Activated B cell treated with CpG ODN at 0.5 μM for 24 hours (primary cell): ENCODE results near the gene TANGO6. TPM values are rescaled to one million over a fixed set of nuclear protein-coding genes. Genes with fewer than 3 reads are reported as not detected.
"Not testable (repeated sequence)": the region's sequence is repeated elsewhere in the genome, so short reads cannot be mapped to it uniquely, and the experiment has no call there.

ENCODE experiments used
- ATAC-seq: fragments of 200-7000 bp; cut with Tn5 transposase; one replicate; pipeline ENCODE4 v1.10.0; 2021; ENCODE audit warnings: low read depth, mild to moderate bottlenecking, moderate library complexity
- CTCF ChIA-PET: fragments of 350-600 bp; sonication (Branson Sonifier 250); formaldehyde crosslinking; loops from one replicate; lab custom pipeline; 2021; ENCODE audit warnings: antibody characterized with exemption; lab: Charles Lee
- POLR2A ChIA-PET: fragments of 350-600 bp; sonication (Branson Sonifier 250); formaldehyde crosslinking; loops from one replicate; lab custom pipeline; 2021; ENCODE audit warnings: antibody characterized with exemption; lab: Charles Lee
- DNase-seq: peaks from one replicate; pipeline ENCODE4 v3.0.0; 2022
- H3K27ac Mint-ChIP-seq: one replicate; pipeline ENCODE4 v1.8.0; 2020; ENCODE audit warnings: mixed read lengths
- H3K27me3 Mint-ChIP-seq: one replicate; pipeline ENCODE4 v1.8.0; 2021; ENCODE audit warnings: mixed read lengths
- H3K36me3 Mint-ChIP-seq: one replicate; pipeline ENCODE4 v1.8.0; 2021; ENCODE audit warnings: low read depth, mixed read lengths
- H3K4me1 Mint-ChIP-seq: one replicate; pipeline ENCODE4 v1.8.0; 2021; ENCODE audit warnings: mixed read lengths
- H3K4me3 Mint-ChIP-seq: one replicate; pipeline ENCODE4 v1.8.0; 2020; ENCODE audit warnings: mild to moderate bottlenecking, mixed read lengths
- H3K9me3 Mint-ChIP-seq: one replicate; pipeline ENCODE4 v1.8.0; 2020; ENCODE audit warnings: mixed read lengths
- CTCF ChIP-seq: fragments of 200-600 bp; IDR thresholded peaks from one replicate; pipeline ENCODE4 v1.8.0; 2022; ENCODE audit warnings: antibody characterized with exemption, mild to moderate bottlenecking
- intact Hi-C: fragments of 100-400 bp; cut with micrococcal nuclease; formaldehyde crosslinking; loops from one replicate; pipeline ENCODE4 v1.15.1; 2024
- total RNA-seq: library from RNA; stranded (reverse); gene quantifications from 2 replicates; pipeline ENCODE4 v1.2.3, GENCODE V29; 2022

Gene TANGO6
- total RNA-seq, 1 donor from 2014 or later = 39.4 TPM

GRCh38 chr16:68826652-68827051 lies 16.7 kb upstream of the TANGO6 start:
- Mint-ChIP-seq H3K9me3 (peaks cover 3% of the 10 kb centered on the region), H3K27me3 (peaks cover 9% of the 10 kb centered on the region), H3K4me1 (no peaks in the 10 kb centered on the region), H3K27ac (no peak overlapping the region), H3K36me3 (no peaks in the 10 kb centered on the region), H3K4me3 (no peak overlapping the region)
- no peak for ATAC-seq
- no peak for DNase-seq
- TF ChIP-seq CTCF = no peak
- ChIA-PET CTCF (no interaction called here), POLR2A (no interaction called here)
- intact Hi-C loops = no loop called here

- Mint-ChIP-seq H3K4me1 (no peaks in the 10 kb centered on the region), H3K27ac (no peak overlapping the region), H3K9me3 (no peaks in the 10 kb centered on the region), H3K27me3 (peaks cover 5% of the 10 kb centered on the region), H3K4me3 (no peak overlapping the region), H3K36me3 (no peaks in the 10 kb centered on the region)
- TF ChIP-seq CTCF = no peak
- intact Hi-C loops = no loop called here
- DNase-seq = no peak
- ATAC-seq = no peak
- ChIA-PET CTCF (no interaction called here), POLR2A (interaction anchor here (0.6 to 1.6 kb wide), 3 partner anchors 10 to 1909 kb away, joined by 3 to 4 read pairs (median 4); partner anchors contain the start of gene TANGO6)
Measured at GRCh38 chr16:68833251-68833650, 10.1 kb upstream of the TANGO6 start.

GRCh38 chr16:68834550-68834949 lies 8.8 kb upstream of the TANGO6 start:
- no peaks in the 10 kb centered on the region for H3K4me1 Mint-ChIP-seq
- no peaks in the 10 kb centered on the region for H3K36me3 Mint-ChIP-seq
- CTCF ChIA-PET = no interaction called here
- H3K9me3 Mint-ChIP-seq = no peaks in the 10 kb centered on the region
- intact Hi-C loops = no loop called here
- POLR2A ChIA-PET = interaction anchor here (1.6 kb wide), 1 partner anchor 8 kb away, joined by 4 read pairs; the partner anchor contains the start of gene TANGO6
- H3K27me3 Mint-ChIP-seq = peaks cover 3% of the 10 kb centered on the region
- H3K27ac Mint-ChIP-seq = no peak overlapping the region
- no peak overlapping the region for H3K4me3 Mint-ChIP-seq
- no peak for DNase-seq
- no peak for TF ChIP-seq CTCF
- no peak for ATAC-seq

- no peak overlapping the region for H3K27ac Mint-ChIP-seq
- POLR2A ChIA-PET = no interaction called here
- H3K36me3 Mint-ChIP-seq = no peaks in the 10 kb centered on the region
- intact Hi-C loops = no loop called here
- no peak for DNase-seq
- no peak for ATAC-seq
- CTCF ChIA-PET = no interaction called here
- no peak overlapping the region for H3K4me3 Mint-ChIP-seq
- H3K27me3 Mint-ChIP-seq = peaks cover 2% of the 10 kb centered on the region
- no peaks in the 10 kb centered on the region for H3K9me3 Mint-ChIP-seq
- TF ChIP-seq CTCF = no peak
- H3K4me1 Mint-ChIP-seq = no peaks in the 10 kb centered on the region
Measured at GRCh38 chr16:68835970-68836369, 7.4 kb upstream of the TANGO6 start.

GRCh38 chr16:68839831-68840230 lies 3.5 kb upstream of the TANGO6 start:
- Mint-ChIP-seq H3K9me3 (no peaks in the 10 kb centered on the region), H3K36me3 (peaks cover 3% of the 10 kb centered on the region), H3K27me3 (no peaks in the 10 kb centered on the region), H3K4me1 (peaks cover 14% of the 10 kb centered on the region), H3K27ac (no peak overlapping the region), H3K4me3 (no peak overlapping the region)
- POLR2A ChIA-PET = no interaction called here
- CTCF ChIA-PET = no interaction called here
- DNase-seq = no peak
- intact Hi-C loops = loop anchor here (5.0 to 10.0 kb wide), 2 partner anchors 395 to 1597 kb away; partner anchors contain the start of genes SMPD3 and ST3GAL2
- TF ChIP-seq CTCF = no peak
- no peak for ATAC-seq

- DNase-seq, H3K9me3 Mint-ChIP-seq, H3K36me3 Mint-ChIP-seq, H3K27me3 Mint-ChIP-seq, ATAC-seq: not testable (repeated sequence)
- Mint-ChIP-seq H3K4me1 (peaks cover 22% of the 10 kb centered on the region), H3K4me3 (peak overlapping the region; percentile 93), H3K27ac (peak overlapping the region; percentile 91)
- ChIA-PET CTCF (interaction anchor here (1.1 to 1.6 kb wide), 2 partner anchors 43 to 322 kb away, joined by 3 to 4 read pairs; no protein-coding TSS in a partner anchor), POLR2A (interaction anchor here (0.6 to 2.3 kb wide), 11 partner anchors 9 to 1454 kb away, joined by 3 to 8 read pairs (median 4); partner anchors contain the start of gene SNTB2)
- intact Hi-C loops = loop anchor here (1.0 to 10.0 kb wide), 4 partner anchors 304 to 1594 kb away; partner anchors contain the start of genes SMPD3, ST3GAL2, VPS4A and ZFP90
Measured at GRCh38 chr16:68842964-68843481, 308 bp upstream of the TANGO6 start.
